HG03354 (cell line): ENCODE data around the gene DSP.

Experiments
- ATAC-seq: cut with Tn5 transposase; IDR thresholded peaks from one replicate; pipeline ENCODE4 v1.9.1; 2021; ENCODE audit warnings: mild to moderate bottlenecking; ENCODE audit not compliant: unreplicated experiment, poor library complexity, severe bottlenecking

Gene DSP

GRCh38 chr6:7557652-7558051, 16.2 kb downstream of the DSP start:
- no peak for ATAC-seq

- ATAC-seq: no peak
These were observed 17.3 kb downstream of the DSP start for GRCh38 chr6:7558781-7559180.

GRCh38 chr6:7559196-7559595, 17.7 kb downstream of the DSP start:
- no peak for ATAC-seq

- ATAC-seq: no peak
These were observed 18.3 kb downstream of the DSP start for GRCh38 chr6:7559651-7560385.

- ATAC-seq: no peak
These were observed 19.9 kb downstream of the DSP start for GRCh38 chr6:7561153-7561964.

GRCh38 chr6:7562769-7563168, 21.3 kb downstream of the DSP start:
- no peak for ATAC-seq

- ATAC-seq: no peak
These were observed 24.6 kb downstream of the DSP start for GRCh38 chr6:7566107-7566506.

GRCh38 chr6:7566617-7567173, 25.2 kb downstream of the DSP start:
- ATAC-seq: no peak

GRCh38 chr6:7568021-7568420, 26.6 kb downstream of the DSP start:
- ATAC-seq: no peak

- ATAC-seq: no peak
These were observed 27.6 kb downstream of the DSP start for GRCh38 chr6:7569082-7569481.

- no peak for ATAC-seq
These were observed 30.9 kb downstream of the DSP start for GRCh38 chr6:7572213-7572943.

GRCh38 chr6:7574500-7574899, 33.0 kb downstream of the DSP start:
- no peak for ATAC-seq

- ATAC-seq: no peak
These were observed 37.0 kb downstream of the DSP start for GRCh38 chr6:7578516-7578915.

GRCh38 chr6:7578931-7579330, 37.5 kb downstream of the DSP start:
- ATAC-seq: no peak

GRCh38 chr6:7579851-7580250, 38.4 kb downstream of the DSP start:
- no peak for ATAC-seq

GRCh38 chr6:7580537-7580926, 39.1 kb downstream of the DSP start:
- no peak for ATAC-seq

- no peak for ATAC-seq
These were observed 39.6 kb downstream of the DSP start for GRCh38 chr6:7580927-7581618.

GRCh38 chr6:7585287-7585930, 43.9 kb downstream of the DSP start:
- no peak for ATAC-seq

- ATAC-seq: no peak
These were observed 46.2 kb downstream of the DSP start for GRCh38 chr6:7587631-7588100.
